ENCODE measurements around the gene PXT1.

The PXT1 gene

GRCh38 chr6:36358226-36358915 is 84.3 kb downstream of the PXT1 start:
- in situ Hi-C loops (cut with MboI; ENCODE audit: low pct_unique_long_range_greater_than_20kb, low sequenced_read_pairs): no loop called here
- no peak for DNase-seq

GRCh38 chr6:36357872-36358225 is 84.8 kb downstream of the PXT1 start:
- in situ Hi-C loops (cut with MboI; ENCODE audit: low pct_unique_long_range_greater_than_20kb, low sequenced_read_pairs): no loop called here
- DNase-seq: no peak

- in situ Hi-C loops (cut with MboI; ENCODE audit: low pct_unique_long_range_greater_than_20kb, low sequenced_read_pairs): no loop called here
- no peak for DNase-seq
Observed at GRCh38 chr6:36355819-36356218, 86.8 kb downstream of the PXT1 start.

GRCh38 chr6:36353411-36353915 is 89.2 kb downstream of the PXT1 start:
- DNase-seq: no peak
- in situ Hi-C loops (cut with MboI; ENCODE audit: low pct_unique_long_range_greater_than_20kb, low sequenced_read_pairs): no loop called here

- in situ Hi-C loops (cut with MboI; ENCODE audit: low pct_unique_long_range_greater_than_20kb, low sequenced_read_pairs): no loop called here
- DNase-seq: no peak
Observed at GRCh38 chr6:36352477-36353157, 90.0 kb downstream of the PXT1 start.

- in situ Hi-C loops (cut with MboI; ENCODE audit: low pct_unique_long_range_greater_than_20kb, low sequenced_read_pairs): no loop called here
- peak; percentile 60 for DNase-seq
Observed at GRCh38 chr6:36350681-36351571, 91.7 kb downstream of the PXT1 start.

- in situ Hi-C loops (cut with MboI; ENCODE audit: low pct_unique_long_range_greater_than_20kb, low sequenced_read_pairs): no loop called here
Observed at GRCh38 chr6:36350082-36350481, 92.6 kb downstream of the PXT1 start.

GRCh38 chr6:36349240-36349639 is 93.4 kb downstream of the PXT1 start:
- DNase-seq: no peak
- in situ Hi-C loops (cut with MboI; ENCODE audit: low pct_unique_long_range_greater_than_20kb, low sequenced_read_pairs): no loop called here

More at GRCh38 chr6:36350082-36350481, 92.6 kb downstream of the PXT1 start:
- DNase-seq: no peak

- no peak for DNase-seq
- in situ Hi-C loops (cut with MboI; ENCODE audit: low pct_unique_long_range_greater_than_20kb, low sequenced_read_pairs): no loop called here
Observed at GRCh38 chr6:36347621-36348020, 95.0 kb downstream of the PXT1 start.

- DNase-seq: no peak
- in situ Hi-C loops (cut with MboI; ENCODE audit: low pct_unique_long_range_greater_than_20kb, low sequenced_read_pairs): no loop called here
Observed at GRCh38 chr6:36346486-36347273, 96.0 kb downstream of the PXT1 start.

- no peak for DNase-seq
- in situ Hi-C loops (cut with MboI; ENCODE audit: low pct_unique_long_range_greater_than_20kb, low sequenced_read_pairs): no loop called here
Observed at GRCh38 chr6:36345681-36346466, 96.8 kb downstream of the PXT1 start.

- in situ Hi-C loops (cut with MboI; ENCODE audit: low pct_unique_long_range_greater_than_20kb, low sequenced_read_pairs): no loop called here
- no peak for DNase-seq
Observed at GRCh38 chr6:36343109-36343680, 99.5 kb downstream of the PXT1 start.

GRCh38 chr6:36340618-36341454 is 101.8 kb downstream of the PXT1 start:
- in situ Hi-C loops (cut with MboI; ENCODE audit: low pct_unique_long_range_greater_than_20kb, low sequenced_read_pairs): no loop called here
- peak; percentile 73 for DNase-seq
